ENCODE data around the gene SYT13.
"Not testable (repeated sequence)": the region's sequence is repeated elsewhere in the genome, so short reads cannot be mapped to it uniquely, and the experiment has no call there.

The SYT13 gene

DNA sequence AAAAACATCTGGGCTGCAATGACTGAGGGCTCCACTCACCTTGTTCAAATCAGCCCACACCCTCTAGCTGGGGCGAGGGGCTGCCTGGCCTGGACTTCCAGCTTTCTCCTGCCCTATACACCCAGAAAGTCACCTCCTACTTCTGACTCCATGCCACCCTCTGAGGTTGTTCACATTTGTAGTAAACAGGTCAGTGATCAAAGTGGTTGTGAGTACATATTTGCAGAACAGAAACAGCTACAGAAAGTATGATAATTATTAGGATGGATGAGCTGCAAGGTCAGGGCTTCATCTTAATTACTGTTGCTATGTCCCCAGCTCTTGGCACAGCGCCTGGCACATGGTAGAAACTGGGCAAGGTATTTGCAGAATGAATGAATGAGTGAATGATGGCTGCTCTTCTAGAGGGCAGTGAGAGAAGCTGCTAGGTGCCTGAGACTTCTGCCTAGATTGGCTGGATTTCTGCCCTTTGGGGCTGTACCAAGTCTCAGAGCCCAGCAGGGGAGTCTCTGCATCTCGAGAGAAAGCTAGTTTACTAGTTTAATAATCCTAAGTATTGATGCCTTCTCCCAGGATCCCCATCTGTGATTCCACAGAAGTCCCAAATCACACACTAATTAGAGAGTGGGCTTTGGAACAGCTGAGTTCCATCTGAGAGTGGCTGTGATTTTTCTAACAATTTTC is 36.0 kb downstream of the SYT13 start:
- in situ Hi-C loops (cut with HindIII; ENCODE audit: low sequenced_read_pairs) = no loop called here

DNA sequence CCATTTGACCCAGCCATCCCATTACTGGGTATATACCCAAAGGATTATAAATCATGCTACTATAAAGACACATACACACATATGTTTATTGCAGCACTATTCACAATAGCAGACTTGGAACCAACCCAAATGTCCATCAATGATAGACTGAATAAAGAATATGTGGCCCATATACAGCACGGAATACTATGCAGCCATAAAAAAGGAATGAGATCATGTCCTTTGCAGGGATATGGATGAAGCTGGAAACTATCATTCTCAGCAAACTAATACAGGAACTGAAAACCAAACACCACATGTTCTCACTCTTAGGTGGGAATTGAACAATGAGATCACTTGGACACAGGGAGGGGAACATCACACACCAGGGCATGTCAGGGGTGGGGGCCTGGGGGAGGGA is 36.8 kb downstream of the SYT13 start:
- in situ Hi-C loops (cut with HindIII; ENCODE audit: low sequenced_read_pairs) = not testable (repeated sequence)

DNA sequence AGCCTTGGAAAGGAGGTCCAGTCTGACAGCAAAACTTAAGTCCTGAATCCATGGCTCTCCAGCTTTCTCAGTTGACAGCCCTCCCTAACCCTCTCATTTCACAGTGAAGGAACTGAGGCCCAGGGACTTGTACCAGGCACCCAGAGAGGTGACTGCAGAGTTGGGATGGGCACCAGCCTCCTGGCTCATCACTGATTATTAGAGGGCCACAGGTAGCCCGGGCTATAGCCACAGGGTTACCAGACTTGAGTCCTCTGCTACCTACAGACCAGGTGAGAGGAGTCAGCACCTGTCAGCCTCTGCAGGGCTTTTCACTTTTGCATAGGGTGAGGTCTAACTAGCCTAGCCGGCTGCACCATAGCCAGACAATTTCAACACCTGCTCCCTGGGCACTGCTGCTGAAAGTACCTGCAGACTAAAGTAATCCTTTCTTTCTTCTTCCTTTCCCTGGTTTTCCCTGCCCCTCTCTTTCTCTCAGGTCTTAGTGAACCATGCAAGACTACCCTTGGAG is 37.6 kb downstream of the SYT13 start:
- in situ Hi-C loops (cut with HindIII; ENCODE audit: low sequenced_read_pairs) = no loop called here

DNA sequence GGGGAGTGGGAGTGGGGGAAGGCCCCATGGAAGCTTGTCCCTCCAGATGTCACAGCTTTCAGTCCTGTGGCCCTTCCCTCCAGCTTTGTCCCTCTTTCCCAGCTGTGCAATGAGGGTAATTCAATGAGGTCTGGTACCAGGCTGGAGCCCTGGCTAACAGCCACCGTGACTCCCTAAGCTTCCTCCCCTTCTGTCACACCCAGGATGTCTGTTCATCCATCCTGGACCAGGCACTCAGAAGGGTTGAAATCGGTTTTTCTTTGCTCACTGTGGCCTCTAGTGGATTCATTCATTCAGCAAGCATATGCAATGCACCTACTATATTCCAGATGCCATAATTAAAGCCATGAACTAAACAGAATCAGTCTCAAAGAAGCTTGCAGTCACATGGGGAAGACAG is 38.7 kb downstream of the SYT13 start:
- in situ Hi-C loops (cut with HindIII; ENCODE audit: low sequenced_read_pairs) = no loop called here

DNA sequence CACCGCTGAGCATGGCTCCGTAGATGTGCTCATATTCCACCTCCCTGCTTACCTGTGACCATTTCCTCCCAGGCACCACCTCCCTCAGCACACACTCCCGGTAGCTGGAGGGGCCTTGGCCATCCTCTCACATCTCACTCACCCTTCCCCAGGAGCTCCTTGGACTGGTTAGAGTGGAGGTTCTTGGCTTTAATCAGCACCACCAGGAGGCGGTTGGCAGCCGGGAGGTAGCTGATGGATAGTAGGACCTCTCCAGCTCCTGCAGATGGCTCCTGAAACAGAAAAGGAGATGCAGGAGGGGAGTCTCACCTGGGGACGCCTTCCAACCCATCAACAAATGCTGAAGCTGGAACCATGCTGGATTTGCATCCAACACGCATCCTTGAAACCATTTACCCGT is 39.9 kb downstream of the SYT13 start:
- in situ Hi-C loops (cut with HindIII; ENCODE audit: low sequenced_read_pairs) = no loop called here

DNA sequence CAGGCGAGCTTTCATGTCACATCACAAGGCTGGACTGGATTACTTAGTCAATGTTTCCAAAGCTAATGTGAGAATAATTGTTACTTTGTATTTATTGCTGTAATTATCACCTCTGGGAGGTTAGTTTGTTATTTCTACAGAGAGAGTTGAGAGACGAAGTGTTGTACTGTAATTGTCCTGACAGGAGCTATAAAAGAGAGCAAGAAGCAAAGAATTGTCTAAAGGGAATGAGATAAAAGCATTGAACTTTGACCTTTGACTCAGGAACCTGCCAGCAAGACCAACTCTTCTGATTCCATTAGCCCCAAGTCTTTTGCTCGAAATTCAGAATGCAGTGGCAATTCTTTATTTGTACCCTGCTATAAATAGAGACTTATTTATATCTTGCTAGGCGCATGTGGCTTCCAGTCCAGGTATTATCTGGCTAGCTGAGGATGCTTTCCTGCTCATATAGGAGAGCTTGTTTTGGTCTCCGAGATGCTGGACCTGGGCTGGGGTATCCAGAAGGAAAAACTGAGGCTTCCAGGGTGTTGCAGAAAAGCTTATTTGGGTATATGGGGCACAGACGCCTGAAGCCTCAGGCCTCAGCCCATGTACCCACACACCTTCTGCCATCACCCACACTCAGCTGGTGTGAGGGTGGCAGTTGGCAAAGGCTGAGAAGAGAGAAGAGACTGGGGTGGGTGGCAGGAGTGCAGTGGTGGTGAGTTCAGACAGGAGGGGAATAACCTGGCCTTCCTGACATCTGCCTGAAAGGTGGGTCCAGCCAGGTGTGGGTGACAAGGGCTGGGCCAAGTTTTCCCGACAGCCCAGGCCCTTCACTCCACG is 40.7 kb downstream of the SYT13 start:
- in situ Hi-C loops (cut with HindIII; ENCODE audit: low sequenced_read_pairs) = no loop called here

DNA sequence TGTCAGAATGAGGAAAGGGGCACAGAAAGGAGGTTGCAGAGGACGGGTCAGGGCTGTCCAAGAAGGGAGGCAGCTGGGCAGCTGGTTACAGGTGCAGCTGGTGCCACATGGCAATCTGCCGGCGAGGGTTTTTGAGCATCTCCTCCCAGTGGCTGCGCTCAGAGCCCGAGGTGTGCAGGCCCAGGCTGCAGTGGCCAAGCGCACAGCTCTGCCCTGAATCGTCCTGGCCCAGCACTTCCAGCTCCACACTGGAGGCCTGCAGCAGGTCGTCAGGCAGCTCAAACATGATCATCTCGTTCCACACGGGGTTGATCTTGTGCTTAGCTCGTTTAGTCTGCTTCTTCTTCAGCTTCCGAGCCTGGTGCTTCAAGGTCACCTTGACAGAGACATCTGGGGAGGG is 42.2 kb downstream of the SYT13 start:
- in situ Hi-C loops (cut with HindIII; ENCODE audit: low sequenced_read_pairs) = no loop called here

DNA sequence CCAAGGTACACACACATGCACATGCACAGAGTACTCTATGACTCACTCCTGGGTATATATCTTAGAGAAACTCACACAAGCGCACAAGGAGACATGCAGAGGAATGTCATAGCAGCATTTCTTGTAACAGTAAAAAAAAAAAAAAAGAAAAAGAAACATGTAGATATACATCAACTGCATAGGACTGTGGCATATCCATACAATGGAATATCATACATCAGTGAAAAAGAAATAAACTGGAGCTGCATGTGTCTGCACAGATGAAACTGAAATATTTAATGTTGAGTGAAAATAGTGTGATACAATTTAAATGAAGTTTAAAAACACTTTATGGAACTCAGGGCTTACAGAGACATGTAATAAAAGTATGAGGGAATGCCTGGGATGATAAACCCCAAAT is 46.4 kb downstream of the SYT13 start:
- in situ Hi-C loops (cut with HindIII; ENCODE audit: low sequenced_read_pairs) = no loop called here

DNA sequence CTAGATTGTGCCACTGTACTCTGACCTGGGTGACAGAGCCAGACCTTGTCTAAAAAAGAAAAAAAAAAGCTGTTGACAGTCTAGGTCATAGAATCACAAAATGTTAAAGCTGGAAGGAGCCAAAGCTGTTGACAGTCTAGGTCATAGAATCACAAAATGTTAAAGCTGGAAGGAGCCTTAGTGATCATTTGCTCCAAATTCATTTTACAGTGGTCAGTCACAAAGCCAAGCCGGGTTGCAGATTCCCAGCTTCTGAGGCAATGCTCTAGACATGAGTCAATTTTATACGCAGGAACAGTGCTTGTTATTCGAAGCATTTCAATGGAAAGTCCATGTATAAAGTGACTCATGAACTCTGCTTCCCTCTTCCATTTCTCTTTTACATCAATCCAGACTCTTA is 47.4 kb downstream of the SYT13 start:
- in situ Hi-C loops (cut with HindIII; ENCODE audit: low sequenced_read_pairs) = no loop called here

DNA sequence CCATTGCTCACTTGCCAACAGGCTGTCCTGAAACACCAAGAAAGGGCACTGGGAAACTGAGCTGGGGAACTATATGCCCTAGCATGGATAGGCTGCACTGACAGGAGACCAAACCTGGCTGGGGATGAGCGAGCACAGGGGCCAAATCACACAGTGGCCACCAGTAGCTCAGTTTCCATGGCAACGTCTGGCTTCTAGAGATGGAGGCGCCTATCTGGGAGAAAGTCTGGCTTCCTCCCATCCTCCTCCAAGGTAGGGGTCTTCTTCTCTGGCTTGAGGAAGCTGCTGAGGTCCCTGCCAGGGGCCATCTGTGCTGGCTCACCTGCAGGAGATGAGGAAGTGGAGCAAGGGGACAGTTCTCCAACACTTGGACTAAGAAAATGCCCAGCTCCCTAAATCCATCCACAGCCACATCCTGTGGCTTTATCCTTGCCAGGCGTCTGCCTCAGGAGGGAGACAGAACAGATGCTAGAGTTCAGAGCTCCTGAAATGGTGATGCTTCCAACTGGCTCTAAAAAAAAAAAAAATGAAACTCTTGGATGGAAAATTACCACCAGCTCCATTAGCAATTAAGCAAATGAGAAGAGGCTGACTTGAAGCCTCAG is 48.3 kb downstream of the SYT13 start:
- in situ Hi-C loops (cut with HindIII; ENCODE audit: low sequenced_read_pairs) = no loop called here

DNA sequence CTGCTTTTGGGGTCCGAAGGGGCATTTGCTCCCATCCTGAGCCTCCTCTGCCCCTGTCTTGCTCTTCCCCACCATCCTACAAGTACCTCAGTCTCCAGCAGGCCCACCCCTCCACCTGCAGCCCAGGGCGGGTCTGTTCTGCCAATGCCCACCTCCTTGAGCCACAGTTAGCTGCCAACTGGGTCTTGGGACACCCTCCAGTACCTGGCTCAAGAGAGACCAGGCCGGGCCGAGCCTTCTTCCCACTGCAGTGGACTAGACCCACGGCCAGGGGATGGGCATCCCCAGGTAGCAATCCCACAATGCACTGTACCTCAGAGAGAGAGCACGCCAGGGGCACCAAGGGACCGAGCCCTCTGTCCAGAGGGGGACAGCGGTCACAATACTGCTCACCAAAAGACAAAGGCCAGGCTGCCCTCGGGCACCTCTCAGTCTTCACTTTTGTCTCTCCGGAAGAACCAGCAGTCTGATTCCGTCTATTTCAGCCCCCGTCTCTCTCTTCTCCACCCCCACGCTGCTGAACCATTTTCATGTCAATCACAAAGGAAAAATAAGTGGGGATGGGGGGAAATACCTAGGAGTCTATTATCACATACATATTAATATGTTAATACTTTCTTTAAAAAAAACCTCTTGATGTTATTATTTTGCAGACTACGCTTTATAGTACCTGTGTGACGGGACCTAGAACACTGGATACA is 51.7 kb downstream of the SYT13 start:
- in situ Hi-C loops (cut with HindIII; ENCODE audit: low sequenced_read_pairs) = no loop called here

DNA sequence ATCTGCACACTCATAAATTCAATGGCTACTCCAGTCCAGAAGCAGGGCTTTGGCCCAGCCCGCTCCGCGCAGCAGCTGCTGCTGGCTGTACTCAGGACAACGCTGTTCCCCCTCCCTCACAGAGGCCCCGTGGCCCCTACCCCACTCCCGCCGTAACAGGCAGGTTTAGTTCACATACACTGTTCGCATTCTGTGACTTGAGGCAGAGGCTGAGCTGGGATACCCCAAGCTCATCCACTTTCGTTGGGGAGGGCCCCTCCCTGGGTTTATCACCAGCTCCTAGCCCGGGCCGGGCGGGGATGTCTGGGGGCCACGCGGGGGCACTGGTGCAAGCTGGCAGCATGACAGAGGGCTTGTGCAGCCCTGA is 52.4 kb downstream of the SYT13 start:
- in situ Hi-C loops (cut with HindIII; ENCODE audit: low sequenced_read_pairs) = no loop called here

DNA sequence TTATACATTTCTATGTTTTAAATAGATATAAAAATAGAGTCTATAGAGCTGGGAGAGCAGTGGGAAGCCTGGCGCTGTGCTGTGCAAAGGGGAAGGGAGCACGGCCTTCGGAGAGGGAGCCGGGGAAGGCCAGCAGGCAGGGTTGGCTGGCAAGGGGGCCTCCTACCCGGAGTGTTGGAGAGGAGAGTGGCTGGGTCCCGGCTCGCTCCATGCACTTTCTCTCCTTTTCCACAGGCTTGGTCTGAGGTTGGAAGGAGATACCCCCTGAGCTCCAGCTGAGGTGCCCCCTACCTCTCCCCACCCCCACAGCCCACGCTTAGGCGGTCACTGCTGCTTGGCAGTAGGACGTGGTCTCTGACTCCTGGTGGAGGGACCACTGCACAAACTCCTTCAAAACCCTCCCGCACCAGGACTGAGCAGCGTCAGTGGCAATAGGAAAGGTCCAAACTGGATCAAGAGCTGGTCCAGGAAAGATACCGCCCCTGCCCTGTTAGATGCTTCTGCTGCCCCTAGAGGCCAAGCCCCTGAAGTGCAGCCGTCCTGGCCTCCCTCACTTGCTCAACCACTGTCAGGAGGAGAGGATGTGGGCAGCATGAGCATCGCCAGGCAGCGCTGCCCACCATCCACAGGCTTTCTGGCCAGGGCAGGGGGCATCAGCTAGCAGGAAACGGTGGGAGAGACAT is 52.9 kb downstream of the SYT13 start:
- in situ Hi-C loops (cut with HindIII; ENCODE audit: low sequenced_read_pairs) = no loop called here

DNA sequence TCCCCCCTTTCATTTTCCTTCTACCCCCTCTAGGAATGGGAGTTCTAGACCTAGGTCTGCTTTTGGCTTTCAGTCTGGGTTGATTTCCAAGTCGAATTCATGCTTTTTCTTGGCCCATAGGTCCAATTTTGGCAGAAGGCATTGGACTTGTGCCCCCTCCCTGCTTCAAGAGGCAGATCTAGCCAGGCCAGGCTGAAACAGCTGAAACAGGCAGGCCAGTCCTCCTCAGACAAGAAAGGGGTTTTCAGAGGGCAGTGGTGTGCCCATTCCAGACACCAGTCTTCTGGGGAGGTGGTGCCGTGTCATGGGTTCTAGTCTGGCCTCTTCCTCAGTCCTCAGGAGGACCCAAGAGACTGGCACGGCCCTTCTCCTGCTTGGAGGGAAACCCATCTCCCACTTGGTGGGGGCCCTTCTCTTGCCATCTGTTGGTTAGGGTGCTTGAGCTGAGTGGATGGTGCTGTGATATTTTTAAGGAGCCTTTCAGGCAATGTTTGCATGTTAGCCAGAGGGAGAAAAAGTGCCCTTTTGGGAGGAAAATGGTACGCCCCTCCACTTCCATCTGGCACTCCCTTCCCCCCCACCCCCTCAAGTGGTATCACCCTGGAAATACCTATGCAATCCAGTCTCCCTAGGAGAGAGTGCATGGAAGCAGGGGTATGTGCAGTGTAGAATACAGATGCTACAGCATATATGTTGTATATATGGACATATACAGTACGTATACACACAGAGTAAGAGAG is 53.6 kb downstream of the SYT13 start:
- in situ Hi-C loops (cut with HindIII; ENCODE audit: low sequenced_read_pairs) = no loop called here

DNA sequence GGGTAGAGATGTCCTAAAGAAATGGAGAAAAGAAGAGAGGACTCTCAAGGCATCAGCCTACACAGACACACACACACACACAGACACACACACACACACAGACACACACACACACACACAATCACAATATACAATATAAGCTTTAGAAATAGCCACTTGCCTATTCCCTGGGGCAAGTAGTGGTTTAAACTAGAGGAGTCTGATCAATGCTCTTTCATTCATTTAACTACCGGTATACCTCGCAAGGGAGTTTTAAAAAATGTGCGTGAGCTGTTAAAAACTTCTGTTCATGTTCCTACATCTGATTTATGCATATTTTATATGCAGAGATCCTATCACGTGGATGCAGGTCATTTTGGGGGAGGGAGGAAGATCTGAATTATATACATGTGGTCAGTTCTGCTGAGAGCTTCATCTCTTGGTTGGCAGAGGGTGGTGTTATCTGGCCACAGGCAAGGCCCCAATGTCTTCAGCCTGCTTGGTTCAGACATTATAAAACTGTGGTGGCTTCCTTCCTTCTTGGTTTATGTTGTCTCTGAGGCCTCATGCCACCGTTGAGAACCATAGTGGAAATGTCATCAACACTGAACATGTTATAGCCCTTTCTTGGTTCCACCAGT is 56.6 kb downstream of the SYT13 start:
- in situ Hi-C loops (cut with HindIII; ENCODE audit: low sequenced_read_pairs) = no loop called here

DNA sequence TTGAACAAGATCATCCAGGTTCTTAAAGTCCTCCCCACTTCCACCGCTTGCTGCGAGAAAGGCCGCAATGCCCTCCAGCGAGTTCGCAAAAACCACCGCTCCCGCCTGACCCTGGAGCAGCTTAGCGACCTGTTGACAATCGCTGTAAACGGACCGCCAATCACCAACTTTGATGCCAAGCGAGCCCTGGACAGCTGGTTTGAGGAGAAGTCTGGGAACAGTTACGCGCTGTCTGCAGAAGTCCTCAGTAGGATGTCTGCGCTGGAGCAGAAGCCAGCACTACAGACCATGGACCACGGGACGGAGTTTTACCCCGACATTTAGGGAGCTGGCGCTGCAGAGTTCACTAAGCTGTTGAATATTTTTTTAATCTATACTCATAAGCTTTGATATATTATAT is 58.3 kb downstream of the SYT13 start:
- in situ Hi-C loops (cut with HindIII; ENCODE audit: low sequenced_read_pairs) = no loop called here

DNA sequence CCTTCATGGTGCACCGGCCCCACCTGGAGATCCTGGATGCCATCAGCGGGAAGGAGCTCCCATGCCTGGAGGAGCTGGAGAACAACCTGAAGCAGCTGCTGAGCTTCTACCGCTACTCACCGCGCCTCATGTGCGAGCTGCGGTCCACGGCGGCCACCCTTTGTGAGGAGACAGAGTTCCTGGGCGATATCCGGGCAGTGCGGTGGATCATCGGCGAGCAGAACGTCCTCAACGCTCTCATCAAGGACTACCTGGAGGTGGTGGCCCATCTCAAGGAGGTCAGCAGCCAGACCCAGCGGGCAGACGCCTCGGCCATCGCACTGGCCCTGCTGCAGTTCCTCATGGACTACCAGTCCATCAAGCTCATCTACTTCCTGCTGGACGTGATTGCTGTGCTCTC is 59.2 kb downstream of the SYT13 start:
- in situ Hi-C loops (cut with HindIII; ENCODE audit: low sequenced_read_pairs) = no loop called here

DNA sequence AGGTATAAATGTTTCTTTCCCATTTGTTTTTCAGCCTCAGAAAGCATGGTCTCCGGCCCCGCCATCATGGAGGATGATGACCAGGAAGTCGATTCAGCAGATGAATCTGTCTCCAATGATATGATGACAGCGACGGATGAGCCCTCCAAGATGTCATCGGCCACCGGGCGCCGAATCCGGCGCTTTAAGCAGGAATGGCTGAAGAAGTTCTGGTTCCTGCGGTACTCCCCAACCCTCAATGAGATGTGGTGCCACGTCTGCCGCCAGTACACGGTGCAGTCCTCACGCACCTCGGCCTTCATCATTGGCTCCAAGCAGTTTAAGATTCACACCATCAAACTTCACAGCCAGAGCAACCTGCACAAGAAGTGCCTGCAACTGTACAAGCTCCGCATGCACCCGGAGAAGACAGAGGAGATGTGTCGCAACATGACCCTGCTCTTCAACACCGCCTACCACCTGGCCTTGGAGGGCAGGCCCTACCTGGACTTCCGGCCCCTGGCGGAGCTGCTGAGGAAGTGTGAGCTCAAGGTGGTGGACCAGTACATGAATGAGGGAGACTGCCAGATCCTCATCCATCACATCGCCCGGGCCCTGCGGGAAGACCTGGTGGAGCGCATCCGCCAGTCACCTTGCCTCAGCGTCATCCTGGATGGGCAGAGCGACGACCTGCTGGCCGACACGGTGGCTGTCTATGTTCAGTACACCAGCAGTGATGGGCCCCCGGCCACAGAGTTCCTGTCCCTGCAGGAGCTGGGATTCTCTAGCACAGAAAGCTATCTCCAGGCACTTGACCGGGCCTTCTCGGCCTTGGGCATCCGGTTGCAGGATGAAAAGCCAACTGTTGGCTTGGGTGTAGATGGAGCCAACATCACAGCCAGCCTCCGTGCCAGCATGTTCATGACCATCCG is 59.9 kb downstream of the SYT13 start:
- in situ Hi-C loops (cut with HindIII; ENCODE audit: low sequenced_read_pairs) = no loop called here

DNA sequence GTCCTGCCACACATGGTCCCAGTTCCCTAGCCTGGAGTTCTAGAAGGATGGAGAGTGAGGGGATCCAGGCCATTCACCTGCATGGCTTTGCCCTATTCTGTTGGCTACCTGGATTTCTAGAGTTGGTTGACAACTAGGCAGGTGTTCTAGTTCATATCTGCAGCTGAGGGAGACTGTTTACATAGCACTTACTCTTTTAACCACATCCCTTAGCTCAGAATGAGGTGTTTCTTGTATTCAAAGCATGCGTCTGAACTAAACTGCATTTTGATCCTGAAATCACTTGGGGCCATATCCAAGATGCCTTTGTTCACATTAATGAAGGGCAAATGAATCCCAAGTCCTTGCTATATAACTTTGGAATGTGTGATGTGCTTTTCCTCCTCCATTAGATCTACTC is 60.9 kb downstream of the SYT13 start:
- in situ Hi-C loops (cut with HindIII; ENCODE audit: low sequenced_read_pairs) = no loop called here
